GM18868 (cell line): ENCODE results near the gene C2CD2.

Source experiments
- ATAC-seq: cut with Tn5 transposase; IDR thresholded peaks from one replicate; pipeline ENCODE4 v1.9.1; 2021; ENCODE audit warnings: mild to moderate bottlenecking, moderate library complexity; ENCODE audit not compliant: unreplicated experiment

C2CD2 gene

DNA sequence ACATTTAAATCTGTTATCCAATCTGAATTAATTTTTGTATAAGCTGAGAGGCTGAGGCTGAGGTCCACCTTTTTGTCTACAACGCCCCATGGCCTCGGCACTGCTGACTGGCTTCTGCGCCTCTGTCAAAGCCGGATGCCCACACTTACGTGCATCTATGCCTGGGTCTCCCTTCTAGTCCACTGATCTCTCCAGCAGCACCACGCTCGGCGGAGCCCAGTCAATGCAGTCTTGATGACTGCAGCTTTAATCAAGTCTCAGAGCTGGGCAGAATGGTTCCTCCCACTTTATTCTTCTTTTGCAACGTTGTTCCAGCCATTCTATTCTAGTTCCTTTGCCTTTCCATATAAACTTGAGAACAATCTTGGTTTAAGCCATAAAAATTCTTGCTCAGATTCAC is 84.0 kb downstream of the C2CD2 start:
- ATAC-seq, result no peak

DNA sequence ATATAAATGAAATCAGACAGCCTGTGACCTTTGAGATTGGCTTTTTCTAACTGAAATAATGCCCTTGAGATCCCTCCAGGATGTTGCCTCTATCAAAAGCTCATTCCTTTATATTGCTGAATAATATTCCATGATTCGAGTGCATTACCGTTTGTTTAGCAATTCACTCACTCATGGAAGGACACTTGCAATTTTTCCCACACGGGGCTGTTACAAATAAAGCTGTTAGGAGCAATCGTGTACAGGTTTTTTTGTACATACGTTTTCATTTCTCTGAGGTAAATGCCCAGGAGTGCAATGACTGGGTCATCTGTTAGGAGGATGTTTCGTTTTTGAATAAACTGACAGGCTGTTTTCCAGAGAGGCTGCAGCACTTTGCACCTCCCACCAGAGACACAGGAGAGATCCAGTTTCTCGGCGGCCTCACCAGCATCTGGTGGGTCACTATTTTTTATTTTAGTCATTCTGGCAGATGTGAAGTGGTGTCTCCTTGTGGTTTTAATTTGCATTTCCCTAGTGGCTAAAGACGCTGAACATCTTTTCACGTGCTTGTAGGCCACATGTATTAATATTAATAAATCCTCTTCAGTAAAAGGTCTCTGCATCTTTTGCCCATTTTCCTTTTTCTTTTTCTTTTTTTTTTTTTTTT is 85.6 kb downstream of the C2CD2 start:
- ATAC-seq, result peak; percentile 45

DNA sequence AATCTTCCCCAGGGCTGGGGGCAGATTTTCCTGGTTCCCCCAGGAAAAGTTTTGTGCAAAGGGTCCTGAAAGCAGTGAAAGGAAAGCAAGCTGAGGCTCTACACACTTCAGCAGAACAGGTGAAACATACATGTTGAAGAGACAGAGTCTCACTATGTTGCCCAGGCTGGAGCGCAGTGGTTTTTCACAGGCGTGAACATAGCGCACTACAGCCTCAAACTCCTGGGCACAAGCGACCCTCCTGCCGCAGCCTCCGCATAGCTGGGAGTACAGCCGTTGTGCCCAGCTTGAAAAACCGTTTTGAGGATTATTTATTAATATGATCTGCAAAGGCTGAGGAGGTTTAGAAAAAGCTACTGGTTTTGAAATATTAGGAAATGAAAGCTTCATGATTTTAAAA is 86.5 kb downstream of the C2CD2 start:
- no peak for ATAC-seq

DNA sequence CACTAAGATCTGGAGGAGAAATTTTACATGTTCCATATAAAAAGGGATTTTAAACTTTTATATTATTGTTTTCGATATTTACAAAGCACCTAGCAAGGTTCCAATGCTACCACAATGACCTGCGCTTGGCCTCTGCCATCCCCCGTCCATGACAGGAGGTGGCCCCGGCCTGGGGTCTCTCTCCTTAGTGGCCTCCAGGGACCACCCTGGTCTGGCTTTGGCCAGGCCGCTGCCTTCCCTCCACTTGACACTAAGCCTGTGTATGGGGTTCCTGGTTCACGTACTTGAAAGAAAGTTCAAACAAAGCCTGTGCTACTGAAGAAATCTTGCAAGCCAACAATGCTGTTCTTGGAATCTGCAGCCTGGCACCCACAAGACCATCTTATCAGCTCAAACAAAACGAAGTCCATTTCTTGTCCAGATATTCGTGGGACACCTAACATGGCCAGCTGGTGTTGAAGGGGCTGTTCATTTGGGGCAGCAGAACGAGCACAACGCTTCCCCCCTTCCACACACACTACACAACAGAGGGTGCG is 87.5 kb downstream of the C2CD2 start:
- ATAC-seq, result no peak

DNA sequence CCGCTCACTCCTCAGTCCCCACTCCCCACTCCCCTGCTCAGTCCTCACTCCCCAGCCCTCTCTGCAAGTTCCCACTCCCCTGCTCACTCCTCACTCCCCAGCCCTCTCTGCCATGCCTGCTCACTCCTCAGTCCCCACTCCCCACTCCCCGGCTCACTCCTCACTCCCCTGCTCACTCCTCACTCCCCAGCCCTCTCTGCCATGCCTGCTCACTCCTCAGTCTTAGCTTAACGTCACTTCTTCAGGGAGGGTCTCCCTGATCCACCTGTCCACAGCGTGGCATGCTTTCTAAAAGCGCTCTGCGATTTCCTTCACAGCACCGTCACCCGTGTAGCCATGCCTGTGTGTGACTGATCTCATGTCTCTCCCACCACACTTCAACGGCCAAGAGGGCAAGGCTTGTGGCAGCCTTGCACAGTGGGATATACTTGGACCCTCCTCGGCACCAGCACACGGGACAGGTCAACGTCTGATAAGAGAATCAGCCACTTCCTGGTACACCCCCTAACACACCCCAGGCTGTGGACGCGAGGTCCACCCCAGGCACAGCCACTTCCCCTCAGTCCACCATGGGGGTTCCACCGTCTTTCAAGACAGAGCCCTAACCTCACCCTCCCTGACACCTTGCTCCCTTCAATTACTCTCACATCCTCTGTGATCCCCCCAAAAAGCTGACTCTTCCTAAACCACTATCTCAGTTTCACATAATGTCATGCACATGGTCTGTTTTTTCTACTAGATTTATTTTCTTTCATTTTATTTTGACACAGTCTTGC is 88.6 kb downstream of the C2CD2 start:
- peak; percentile 57 for ATAC-seq

DNA sequence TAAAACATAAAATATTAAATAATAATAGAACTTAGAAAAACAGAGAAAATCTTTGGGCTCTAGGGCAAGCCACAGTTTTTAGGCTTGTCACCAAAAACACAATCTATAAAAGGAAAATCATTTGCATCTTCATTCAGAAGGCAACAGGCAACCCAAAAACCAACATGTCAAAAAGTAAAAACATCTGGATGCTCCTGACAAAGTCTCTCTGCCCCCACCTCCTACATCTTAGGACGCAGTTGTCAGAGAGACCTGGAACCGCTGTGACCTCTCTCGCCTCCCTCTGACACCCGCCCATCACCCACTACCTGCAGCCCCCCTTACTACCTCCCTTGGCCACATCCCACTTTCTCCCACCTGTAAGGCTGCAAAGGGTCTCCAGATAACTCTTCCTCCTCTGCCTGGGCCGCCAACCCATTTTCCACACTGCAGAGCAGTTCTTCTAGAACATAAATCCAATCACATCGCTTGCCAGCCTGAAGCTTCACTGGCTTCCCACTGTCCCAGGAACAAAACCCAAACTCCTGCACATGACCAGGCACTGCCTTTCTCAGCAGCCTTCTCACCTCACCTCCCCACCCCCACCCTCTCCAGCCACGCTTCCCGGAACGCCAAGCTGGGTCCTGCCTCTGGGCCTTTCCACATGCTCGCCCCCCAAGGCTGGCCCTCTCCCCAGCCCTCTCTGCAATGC is 89.4 kb downstream of the C2CD2 start:
- ATAC-seq, result no peak

DNA sequence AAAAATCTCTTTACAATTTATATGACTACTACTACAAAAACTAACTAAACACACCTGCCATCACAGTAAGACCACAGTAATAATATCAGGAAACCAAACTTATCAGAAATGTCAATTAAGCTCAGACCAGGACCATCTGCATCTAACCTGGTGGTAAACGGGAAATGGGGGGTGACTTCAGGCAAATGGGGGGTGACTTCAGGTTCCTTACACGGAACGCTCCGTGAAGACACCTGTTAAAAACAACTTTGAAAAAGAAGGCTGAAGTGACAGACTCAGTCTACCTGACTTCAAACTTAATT is 90.4 kb downstream of the C2CD2 start:
- ATAC-seq, result no peak

DNA sequence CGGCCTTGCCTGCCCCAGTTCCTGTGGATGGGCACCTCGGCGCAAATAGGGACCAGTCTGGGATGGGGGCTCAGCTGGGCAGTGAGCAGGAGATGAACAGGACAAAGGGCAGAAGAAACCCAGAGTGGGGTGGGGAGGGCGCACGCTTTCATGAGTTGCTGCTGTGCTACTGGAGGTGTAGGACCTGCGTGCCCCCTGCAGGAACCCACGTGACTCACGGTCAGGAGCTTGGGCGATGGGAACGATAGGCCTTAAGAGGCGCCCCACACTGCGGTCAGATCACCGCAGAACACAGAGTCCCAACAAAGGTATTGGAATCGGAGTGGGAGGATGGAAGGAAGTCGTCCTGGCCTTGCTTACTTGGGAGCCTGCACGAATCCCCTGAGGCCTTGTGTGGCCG is 91.8 kb downstream of the C2CD2 start:
- ATAC-seq, result no peak

DNA sequence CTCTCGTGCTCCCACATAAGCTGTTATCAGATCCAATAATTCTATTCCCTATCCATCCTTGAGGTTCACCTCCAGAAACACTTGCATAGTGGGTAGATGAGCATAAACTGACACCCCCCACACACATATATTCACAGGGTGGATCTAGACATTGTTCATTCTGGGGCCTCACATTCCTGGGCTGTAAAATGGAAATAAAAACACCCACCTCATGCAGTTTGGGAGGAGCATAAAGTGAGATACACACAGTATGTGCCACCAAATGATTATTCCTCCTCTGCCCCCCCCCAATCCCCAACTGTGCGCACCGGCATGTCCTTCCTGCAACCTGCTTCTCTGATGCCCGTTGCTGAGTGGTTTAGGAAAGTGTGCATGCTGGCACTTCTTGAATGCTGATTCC is 92.6 kb downstream of the C2CD2 start:
- no peak for ATAC-seq

DNA sequence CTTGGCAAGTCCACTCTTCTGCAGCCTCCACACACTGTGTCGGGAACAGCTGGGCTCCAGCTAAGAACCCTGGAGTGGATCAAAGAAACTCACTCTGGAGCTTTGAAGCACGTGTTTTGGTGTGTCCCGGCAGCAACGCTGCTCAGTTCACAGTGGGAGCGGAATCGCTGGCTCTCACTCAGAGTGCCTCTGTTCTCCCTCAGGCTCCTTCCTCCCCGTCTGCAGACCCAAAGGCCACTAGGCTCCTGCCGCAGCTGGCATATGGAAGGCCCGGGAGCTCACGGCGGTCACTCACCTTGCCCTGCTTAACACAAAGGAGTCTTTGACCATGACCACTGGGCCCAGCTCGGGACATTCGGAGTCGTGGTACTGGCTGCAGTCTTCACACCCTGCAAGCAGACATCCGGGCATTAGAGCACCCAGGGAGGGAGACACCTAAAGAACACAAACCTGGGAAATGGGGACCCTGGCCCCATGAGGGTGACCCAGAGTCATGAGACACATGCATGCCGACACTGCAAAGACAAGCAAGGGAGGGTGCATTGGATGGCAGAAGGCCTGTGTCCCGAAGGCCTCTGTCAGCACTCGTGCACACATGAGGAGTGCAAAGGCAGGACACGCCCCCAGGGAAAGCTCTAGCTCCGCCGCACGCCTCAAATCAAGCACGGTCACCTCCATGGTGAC is 94.4 kb downstream of the C2CD2 start:
- ATAC-seq, result no peak

DNA sequence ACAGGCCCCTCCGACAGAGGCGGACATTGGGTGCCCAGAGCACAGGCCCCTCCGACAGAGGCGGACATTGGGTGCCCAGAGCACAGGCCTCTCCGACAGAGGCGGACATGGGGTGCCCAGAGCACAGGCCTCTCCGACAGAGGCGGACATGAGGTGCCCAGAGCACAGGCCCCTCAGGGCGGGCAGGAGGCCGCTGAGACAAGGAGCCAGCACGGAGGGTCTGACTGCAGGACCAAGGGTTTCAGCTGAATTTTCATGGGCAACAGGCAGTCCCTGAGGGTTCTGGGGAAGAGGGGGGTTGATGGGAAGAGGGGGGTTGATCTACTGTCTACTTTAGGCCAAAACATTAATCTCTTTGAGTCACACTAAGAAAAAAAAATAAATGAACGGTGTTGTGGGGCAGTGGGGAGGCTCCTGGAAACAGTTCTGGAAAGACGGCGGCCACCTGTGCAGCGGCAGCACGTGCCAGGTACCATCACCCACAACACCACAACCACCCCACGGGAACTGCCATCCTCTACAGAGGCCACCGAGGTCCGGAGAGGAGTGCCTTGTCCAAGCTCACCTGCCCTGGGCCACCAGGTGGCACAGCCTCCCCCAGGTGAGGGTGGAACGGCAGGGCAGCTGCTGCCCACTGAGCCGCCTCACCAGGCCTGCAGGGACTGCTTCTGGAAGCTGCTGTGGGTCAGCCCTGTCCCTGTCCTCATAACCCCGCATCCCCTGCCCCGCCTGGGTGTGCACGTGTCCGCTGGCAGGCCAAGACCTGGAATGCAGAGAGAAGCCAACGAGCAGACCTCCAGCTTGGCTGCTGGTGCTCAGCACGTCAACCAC is 95.1 kb downstream of the C2CD2 start:
- no peak for ATAC-seq

DNA sequence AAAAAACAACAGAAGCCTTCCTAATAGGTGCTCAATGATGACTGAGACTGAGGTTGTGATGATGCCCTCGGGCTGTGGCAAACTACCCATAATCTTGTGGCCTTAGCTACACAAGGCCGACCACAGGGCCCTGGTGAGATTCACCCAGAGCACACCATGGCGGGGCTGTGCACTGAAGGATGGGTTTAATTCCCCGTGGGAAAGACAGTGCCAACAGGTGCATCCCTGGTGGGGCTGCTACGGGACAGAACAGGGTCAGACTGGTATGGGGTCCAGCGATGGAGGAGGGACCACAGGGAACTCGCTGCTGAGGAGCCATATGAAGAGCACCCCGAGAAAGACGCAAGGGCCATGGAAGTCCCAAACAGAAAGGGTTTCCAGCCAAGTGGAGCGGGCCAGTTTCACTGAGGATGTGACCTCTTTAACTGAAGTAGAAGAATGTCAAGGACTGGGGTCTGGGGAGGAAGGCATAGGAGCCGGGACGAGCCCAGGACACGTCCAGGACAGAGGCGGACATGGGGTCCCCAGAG is 96.0 kb downstream of the C2CD2 start:
- ATAC-seq, result no peak

DNA sequence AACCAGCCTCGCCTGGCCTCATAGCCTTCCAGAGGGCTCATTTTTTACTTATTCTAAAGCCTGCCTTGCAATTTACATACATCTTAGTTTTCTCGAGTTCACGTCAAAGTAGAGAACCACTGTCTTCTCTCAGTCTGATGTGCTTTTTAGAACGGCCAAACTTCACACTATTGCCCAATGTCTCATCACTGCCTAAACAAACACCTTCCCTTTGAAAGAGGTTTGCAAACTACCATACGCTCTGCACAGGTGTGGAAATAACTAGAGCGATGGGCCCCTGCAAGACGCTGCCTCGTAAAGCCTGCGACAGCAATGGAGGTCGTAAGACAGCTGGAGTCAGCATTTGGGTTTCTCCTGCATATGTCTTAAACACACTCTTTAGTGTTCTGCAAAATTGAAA is 97.2 kb downstream of the C2CD2 start:
- ATAC-seq, result no peak

DNA sequence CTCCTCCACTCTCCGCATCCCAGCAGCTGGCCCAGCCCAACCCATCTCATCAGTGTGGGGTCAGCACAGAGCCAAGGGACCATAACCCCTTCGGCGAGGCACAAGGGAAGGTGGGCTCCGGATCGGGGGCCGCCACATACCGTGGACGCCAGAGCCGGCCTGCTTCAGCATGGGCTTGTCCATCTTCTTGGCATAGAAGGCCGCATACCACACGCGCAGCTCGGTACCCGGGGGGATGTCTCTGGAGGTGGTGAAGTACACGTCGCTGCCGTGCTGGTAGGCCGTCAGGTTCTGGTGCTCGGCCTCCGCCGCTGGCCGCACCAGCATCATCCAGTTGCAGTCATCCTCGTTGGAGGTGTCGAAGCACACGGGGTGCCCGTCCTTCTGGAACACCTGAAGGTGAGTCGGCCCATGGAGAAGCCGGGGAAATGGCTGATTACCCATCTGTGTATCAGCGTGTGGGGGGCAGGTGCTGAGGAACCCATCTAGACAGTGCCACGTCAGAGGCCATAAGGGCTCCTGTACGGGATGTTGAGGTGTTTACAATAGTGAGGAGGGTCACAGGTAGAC is 99.3 kb downstream of the C2CD2 start:
- no peak for ATAC-seq

DNA sequence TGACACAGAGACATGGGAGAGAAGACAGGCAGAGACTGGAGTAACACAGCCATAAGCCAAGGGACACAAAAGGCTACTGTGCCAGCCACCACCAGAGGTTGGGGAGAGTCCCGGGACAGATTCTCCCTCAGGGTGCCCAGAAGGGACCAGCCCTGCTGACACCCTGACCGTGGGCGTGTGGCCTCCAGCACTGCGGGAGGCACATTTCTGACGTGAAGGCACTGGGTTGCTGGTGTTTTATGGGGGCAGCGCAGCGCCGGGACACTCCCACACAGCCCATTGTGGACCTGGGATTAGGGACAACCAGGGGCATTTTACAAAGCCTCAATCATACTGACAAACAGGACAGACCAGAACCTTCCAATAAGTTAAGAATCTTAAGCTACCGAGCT is 100.9 kb downstream of the C2CD2 start:
- ATAC-seq, result no peak

DNA sequence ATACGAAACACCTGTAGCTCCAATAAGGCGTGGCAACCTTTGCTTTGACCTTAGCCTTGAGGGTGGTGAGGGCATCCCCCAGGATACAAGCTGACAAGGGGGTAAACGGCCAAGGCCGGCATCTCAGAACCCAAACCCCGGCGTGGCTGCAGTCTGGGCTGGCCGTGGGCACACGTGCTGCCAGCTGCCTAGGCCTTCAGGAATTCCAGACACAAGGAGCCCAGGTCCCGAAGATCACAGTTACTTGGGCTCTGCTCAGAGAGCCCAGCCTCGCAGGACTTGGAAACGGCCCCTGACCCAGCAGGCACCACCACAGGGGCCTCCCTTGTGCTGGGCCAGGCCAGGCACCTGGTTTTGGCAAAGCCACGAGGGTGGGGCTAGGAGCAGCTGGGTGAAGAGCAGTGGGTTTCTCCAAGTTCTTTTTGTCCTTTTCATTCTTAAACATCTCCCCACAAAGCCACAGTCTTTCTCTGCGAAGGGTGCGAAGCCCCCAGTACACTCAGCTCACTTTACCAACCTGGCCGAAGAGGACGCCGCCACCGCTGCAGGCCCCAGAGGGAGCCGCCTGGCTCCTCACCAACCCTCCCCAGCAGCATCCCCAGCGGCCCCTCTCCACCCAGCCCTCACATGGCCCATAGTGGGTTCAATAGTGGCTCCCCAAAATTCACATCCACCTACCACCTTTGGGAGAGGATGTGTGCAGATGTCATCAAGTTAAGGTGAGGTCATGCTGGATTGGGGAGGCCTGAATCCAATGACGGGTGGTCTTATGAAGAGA is 101.5 kb downstream of the C2CD2 start:
- no peak for ATAC-seq

DNA sequence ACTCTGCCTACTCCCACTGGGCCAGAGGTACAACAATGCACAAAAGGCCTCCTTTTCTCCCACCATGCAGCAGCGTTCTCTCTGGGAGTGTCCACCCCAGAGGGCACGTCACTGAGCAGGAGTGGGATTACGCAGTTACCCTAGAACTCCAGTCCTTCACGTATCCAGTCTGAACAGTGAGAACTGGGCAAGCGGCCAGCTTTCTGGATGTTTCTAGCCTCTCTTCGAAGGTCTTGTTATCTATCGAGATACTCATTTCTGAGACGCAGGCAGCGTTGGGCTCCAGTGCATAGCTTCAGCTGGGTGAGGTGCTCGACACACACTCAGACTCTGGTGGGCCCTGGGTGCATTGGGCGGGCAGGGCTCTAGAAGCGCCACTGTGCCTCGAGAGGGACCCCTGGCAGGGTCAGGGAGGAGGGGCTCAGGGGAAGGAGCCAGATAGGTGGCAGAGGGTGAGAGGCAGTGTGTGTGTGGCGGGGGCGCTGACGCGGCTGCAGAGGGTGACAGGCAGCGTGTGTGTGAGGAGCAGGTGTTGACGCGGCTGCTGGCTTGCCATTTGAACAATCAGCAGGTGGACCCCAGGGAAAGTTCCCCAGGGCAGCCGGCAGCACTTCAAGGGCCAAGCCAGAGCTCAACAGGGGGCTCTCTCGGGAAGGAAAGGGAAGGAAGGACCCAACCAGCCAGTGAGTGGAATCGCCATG is 102.6 kb downstream of the C2CD2 start:
- no peak for ATAC-seq

DNA sequence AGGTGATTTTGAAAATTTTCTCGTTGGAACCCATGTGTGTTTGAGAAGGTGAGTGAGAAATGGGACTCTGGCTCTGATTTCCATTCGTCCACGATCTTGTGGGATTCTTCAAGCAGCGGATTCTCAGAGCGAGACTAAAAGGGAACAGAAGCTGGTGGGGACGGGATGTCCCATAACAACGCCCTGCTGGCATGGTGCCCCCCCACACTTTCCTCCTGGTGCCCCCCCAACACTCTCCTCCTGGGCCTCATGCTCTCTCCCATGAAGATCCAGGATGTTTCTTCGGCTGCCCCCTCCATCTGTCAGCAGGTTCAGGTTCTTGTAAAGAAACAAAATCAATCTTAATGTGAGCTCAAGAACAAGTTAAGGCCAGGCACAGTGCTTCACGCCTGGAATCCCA is 103.7 kb downstream of the C2CD2 start:
- no peak for ATAC-seq
